NCI-H146 treated with DMSO at 0.1 percent for 48 hours (cell line): ENCODE results near the gene MKRN2.
"Not testable (repeated sequence)": the region's sequence is repeated elsewhere in the genome, so short reads cannot be mapped to it uniquely, and the experiment has no call there.

Experiments
- DNase-seq: peaks from one replicate; lab custom pipeline; 2025; ENCODE audit not compliant: unreplicated experiment; lab: John Stamatoyannopoulos, UW

Gene MKRN2

GRCh38 chr3:12556690-12557472, at the start of gene MKRN2:
MKRN2 (plus strand) TSS chr3:12557087; CDS start chr3:12557151, 64 bp downstream.
- DNase-seq = peak; percentile 36

- DNase-seq = no peak
Measured at GRCh38 chr3:12507591-12508281, 49.2 kb upstream of the MKRN2 start.

GRCh38 chr3:12508291-12508700, 48.6 kb upstream of the MKRN2 start:
- no peak for DNase-seq

GRCh38 chr3:12509466-12509865, 47.4 kb upstream of the MKRN2 start:
- no peak for DNase-seq

- no peak for DNase-seq
Measured at GRCh38 chr3:12512534-12513118, 44.3 kb upstream of the MKRN2 start.

GRCh38 chr3:12513694-12514446, 43.0 kb upstream of the MKRN2 start:
- no peak for DNase-seq

GRCh38 chr3:12515631-12516030, 41.3 kb upstream of the MKRN2 start:
- no peak for DNase-seq

GRCh38 chr3:12516873-12517272, 40.0 kb upstream of the MKRN2 start:
- no peak for DNase-seq

GRCh38 chr3:12518261-12519028, 38.4 kb upstream of the MKRN2 start:
- no peak for DNase-seq

- no peak for DNase-seq
Measured at GRCh38 chr3:12521010-12521409, 35.9 kb upstream of the MKRN2 start.

GRCh38 chr3:12522721-12523120, 34.2 kb upstream of the MKRN2 start:
- DNase-seq = no peak

- DNase-seq = no peak
Measured at GRCh38 chr3:12527757-12528143, 29.1 kb upstream of the MKRN2 start.

- DNase-seq = no peak
Measured at GRCh38 chr3:12532182-12532581, 24.7 kb upstream of the MKRN2 start.

- no peak for DNase-seq
Measured at GRCh38 chr3:12536423-12536822, 20.5 kb upstream of the MKRN2 start.

GRCh38 chr3:12541625-12542024, 15.3 kb upstream of the MKRN2 start:
- no peak for DNase-seq

- not testable (repeated sequence) for DNase-seq
Measured at GRCh38 chr3:12543497-12543896, 13.4 kb upstream of the MKRN2 start.

GRCh38 chr3:12544652-12545472, 12.0 kb upstream of the MKRN2 start:
- no peak for DNase-seq

GRCh38 chr3:12545473-12545791, 11.5 kb upstream of the MKRN2 start, which contains the start of gene MKRN2OS:
MKRN2OS (minus strand) TSS chr3:12545499; CDS start chr3:12545464, 35 bp downstream.
- no peak for DNase-seq

- no peak for DNase-seq
Measured at GRCh38 chr3:12549971-12550760, 6.7 kb upstream of the MKRN2 start.
